ENCODE measurements around the gene SLC6A15.

SLC6A15 gene

DNA sequence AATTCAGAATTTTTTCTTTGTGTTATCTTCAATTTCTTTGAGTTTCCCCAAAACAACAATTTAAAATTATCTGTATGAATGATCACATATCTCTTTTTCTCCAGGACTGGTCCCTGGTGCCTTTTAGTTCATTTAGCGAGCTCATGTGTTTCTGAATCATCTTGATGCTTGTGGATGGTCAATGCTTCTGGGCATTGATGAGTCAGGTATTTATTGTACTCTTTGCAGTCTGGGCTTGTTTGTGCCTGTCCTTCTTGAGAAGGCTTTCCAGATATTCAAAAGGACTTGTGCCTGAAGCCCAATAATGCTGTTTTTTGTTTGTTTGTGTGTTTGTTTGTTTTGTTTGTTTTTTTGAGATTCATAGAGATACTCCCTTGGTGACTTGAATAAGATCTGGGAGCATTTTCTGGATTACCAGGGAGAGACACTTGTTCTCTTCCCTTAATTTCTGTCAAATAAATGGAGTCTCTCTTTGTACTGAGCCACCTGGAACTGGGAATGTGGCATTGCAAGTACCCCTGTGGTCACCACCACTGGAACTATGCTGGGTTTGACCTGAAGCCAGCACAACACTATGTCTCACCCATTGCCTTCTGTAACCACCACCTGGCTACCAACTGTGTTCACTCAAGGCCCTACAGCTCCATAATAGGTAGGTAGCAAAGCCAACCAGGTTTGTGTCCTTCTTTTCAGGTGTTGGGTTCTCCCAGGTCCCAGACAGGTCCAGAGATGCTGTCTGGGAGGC is 56.3 kb downstream of the SLC6A15 start:
- no peaks in the 10 kb centered on the region for H3K27me3 ChIP-seq (ENCODE audit: insufficient read depth, low read depth, severe bottlenecking)
- no peak for DNase-seq
- no peak overlapping the region for H3K27ac ChIP-seq
- H3K9me3 ChIP-seq (ENCODE audit: severe bottlenecking), result no peaks in the 10 kb centered on the region
- TF ChIP-seq, protein P1, sequence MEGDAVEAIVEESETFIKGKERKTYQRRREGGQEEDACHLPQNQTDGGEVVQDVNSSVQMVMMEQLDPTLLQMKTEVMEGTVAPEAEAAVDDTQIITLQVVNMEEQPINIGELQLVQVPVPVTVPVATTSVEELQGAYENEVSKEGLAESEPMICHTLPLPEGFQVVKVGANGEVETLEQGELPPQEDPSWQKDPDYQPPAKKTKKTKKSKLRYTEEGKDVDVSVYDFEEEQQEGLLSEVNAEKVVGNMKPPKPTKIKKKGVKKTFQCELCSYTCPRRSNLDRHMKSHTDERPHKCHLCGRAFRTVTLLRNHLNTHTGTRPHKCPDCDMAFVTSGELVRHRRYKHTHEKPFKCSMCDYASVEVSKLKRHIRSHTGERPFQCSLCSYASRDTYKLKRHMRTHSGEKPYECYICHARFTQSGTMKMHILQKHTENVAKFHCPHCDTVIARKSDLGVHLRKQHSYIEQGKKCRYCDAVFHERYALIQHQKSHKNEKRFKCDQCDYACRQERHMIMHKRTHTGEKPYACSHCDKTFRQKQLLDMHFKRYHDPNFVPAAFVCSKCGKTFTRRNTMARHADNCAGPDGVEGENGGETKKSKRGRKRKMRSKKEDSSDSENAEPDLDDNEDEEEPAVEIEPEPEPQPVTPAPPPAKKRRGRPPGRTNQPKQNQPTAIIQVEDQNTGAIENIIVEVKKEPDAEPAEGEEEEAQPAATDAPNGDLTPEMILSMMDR (IDR thresholded peaks at IDR 0.05; ENCODE audit: low read depth, low read length), result no peak
- H3K36me3 ChIP-seq, result no peaks in the 10 kb centered on the region
- H3K4me3 ChIP-seq (ENCODE audit: low read depth, low read length), result no peak overlapping the region

DNA sequence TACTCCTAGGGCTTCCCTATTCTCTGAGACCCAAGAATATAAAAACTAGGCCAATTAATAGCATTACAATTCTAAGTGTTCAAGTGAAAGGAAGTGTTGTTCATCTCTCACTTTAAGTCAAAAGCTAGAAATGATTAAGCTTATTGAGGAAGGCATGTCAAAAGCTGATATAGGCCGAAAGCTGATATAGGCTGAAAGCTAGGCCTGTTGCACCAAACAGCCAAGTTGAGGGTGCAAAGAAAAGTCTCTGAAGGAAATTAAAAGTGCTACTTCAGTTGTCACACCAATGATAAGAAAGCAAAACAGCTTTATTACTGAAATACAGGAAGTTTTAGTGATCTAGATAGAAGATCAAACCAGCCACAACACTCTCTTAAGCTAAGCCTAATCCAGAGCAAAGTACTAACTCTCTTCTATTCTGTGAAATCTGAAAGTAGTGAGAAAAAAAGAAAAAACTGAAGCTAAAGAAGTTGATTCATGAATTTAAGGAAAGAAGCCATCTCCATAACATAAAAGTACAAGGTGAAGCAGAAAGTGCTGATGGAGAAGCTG is 68.9 kb downstream of the SLC6A15 start:
- no peak overlapping the region for H3K4me3 ChIP-seq (ENCODE audit: low read depth, low read length)
- no peaks in the 10 kb centered on the region for H3K27me3 ChIP-seq (ENCODE audit: insufficient read depth, low read depth, severe bottlenecking)
- no peaks in the 10 kb centered on the region for H3K36me3 ChIP-seq
- no peaks in the 10 kb centered on the region for H3K9me3 ChIP-seq (ENCODE audit: severe bottlenecking)
- no peak overlapping the region for H3K27ac ChIP-seq
- TF ChIP-seq, protein P1 (IDR thresholded peaks at IDR 0.05; ENCODE audit: low read depth, low read length), result no peak
- no peak for DNase-seq

DNA sequence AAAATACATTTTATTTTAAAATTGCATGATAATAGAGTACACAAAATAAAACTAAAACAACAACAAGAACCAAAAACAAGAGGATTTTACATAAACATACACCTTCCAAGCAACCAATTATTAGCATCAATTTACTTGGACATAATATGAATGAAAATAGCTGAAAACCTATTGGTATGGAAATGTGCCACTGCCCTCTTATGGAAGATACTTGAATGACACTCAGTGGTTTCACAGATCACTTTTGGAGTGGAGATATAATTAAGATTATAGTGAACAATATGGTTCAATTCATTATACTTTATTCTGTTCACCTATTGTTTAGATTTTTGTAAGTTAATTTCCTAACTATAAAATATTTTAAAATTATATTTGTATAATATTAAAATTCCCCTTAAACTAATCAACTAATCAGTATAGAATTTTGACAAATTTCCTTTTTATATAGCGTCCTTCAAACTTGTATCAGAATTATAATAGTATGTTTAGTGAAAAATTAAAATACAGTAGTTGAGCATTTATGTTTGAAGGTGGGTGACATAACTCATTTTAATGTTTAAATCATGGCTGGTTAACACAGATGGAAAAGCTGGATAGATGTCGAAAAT is 70.1 kb downstream of the SLC6A15 start:
- Histone ChIP-seq H3K27ac (no peak overlapping the region), H3K4me3 (ENCODE audit: low read depth, low read length) (no peak overlapping the region), H3K27me3 (ENCODE audit: insufficient read depth, low read depth, severe bottlenecking) (no peaks in the 10 kb centered on the region), H3K9me3 (ENCODE audit: severe bottlenecking) (no peaks in the 10 kb centered on the region), H3K36me3 (no peaks in the 10 kb centered on the region)
- TF ChIP-seq, protein P1 (IDR thresholded peaks at IDR 0.05; ENCODE audit: low read depth, low read length), result peak; percentile 33
- peak; percentile 12 for DNase-seq

DNA sequence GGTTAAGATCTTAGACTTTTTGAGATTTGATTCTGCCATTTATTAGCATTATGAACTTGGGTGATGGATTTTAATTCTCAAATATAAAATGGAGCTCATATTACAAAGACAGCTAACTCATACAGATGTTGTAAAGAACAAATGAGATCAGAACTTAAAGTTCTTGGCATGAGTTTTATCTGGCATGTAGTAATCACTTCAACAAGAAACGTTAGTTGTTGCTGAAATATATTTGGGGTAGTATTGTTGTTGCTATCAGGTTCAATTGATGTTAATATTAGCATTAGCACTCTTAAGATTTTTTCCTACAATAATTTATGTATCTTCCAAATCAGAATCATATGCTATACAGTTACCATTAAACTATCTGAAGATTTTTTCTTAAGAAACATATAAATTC is 71.0 kb downstream of the SLC6A15 start:
- Histone ChIP-seq H3K9me3 (ENCODE audit: severe bottlenecking) (no peaks in the 10 kb centered on the region), H3K27me3 (ENCODE audit: insufficient read depth, low read depth, severe bottlenecking) (no peaks in the 10 kb centered on the region), H3K27ac (no peak overlapping the region), H3K36me3 (no peaks in the 10 kb centered on the region), H3K4me3 (ENCODE audit: low read depth, low read length) (no peak overlapping the region)
- DNase-seq, result no peak
- TF ChIP-seq, protein P1 (IDR thresholded peaks at IDR 0.05; ENCODE audit: low read depth, low read length), result no peak

DNA sequence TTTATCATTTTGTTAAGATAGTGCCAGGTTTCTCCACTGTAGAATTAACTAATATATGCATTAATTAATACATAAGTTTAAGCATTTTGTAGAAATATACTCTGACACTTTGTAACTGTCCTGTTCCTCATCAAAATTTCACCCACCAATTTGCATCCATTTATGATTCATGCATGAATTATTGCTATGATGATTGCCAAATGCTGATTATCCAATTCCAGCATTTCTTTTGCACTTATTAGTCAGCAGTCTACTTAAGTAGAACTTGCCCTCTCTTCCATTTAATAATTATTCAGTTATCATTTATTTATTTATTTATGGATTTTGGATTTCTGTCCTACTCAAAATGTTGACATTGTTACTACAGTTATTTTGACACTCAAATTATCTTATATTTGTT is 72.2 kb downstream of the SLC6A15 start:
- H3K9me3 ChIP-seq (ENCODE audit: severe bottlenecking), result no peaks in the 10 kb centered on the region
- H3K27me3 ChIP-seq (ENCODE audit: insufficient read depth, low read depth, severe bottlenecking), result no peaks in the 10 kb centered on the region
- TF ChIP-seq, protein P1 (IDR thresholded peaks at IDR 0.05; ENCODE audit: low read depth, low read length), result no peak
- H3K4me3 ChIP-seq (ENCODE audit: low read depth, low read length), result no peak overlapping the region
- no peak overlapping the region for H3K27ac ChIP-seq
- no peak for DNase-seq
- H3K36me3 ChIP-seq, result no peaks in the 10 kb centered on the region
